Vagina (tissue), 2 donors: ENCODE results near the gene TDRKH.

Source experiments
- POLR2A ChIP-seq, 2 donors: fragments of 450-650 bp; IDR thresholded peaks; one replicate each; pipeline ENCODE4 v1.6.1; 2017; ENCODE audit warnings: antibody characterized with exemption in 2 of 2, mild to moderate bottlenecking in 2 of 2, moderate library complexity in 2 of 2
- POLR2AphosphoS5 ChIP-seq, 2 donors: sonication (generic); formaldehyde crosslinking; IDR thresholded peaks; one replicate each; pipeline ENCODE4 v1.9.0; 2017; ENCODE audit warnings: antibody characterized with exemption in 2 of 2, mild to moderate bottlenecking in 2 of 2, low read depth in 1 of 2; ENCODE audit not compliant: insufficient read depth in 1 of 2
- TF ChIP-seq, protein P1 (sequence below), 3 experiments: fragments of 450-650 bp in 2 of 3; fragments of 200-600 bp in 1 of 3; sonication (generic) in 1 of 3; IDR thresholded peaks; one replicate each; pipeline ENCODE4 v1.5.1; 2017 to 2019; ENCODE audit warnings: antibody characterized with exemption in 3 of 3, mild to moderate bottlenecking in 2 of 3, moderate library complexity in 2 of 3

DNA sequence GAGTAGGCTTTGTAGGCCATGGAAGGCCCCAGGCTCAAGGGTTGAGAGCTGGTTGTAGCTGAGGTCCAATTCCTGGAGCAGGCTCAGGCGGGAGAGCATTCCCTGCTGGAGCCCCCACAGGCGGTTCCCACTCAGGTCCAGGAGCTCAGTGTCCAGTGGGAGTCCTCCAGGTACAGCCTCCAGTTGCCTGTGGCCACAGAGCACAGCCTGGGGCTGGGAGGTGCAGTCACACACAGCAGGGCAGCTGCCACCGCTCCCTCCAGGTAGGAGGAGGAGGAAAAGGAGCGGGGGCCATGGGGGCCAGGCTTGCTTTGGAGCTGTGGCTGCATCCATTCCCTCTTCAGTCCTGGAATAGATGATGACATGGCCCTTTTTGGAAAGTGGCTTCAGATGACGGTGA is 12.1 kb upstream of the TDRKH start:
- TF ChIP-seq POLR2AphosphoS5 (IDR thresholded peaks at IDR 0.05; ENCODE audit: insufficient read depth in 1 of 2, low read depth in 1 of 2) (no peak), POLR2A (IDR thresholded peaks at IDR 0.05) (no peak)
- TF ChIP-seq, protein P1, sequence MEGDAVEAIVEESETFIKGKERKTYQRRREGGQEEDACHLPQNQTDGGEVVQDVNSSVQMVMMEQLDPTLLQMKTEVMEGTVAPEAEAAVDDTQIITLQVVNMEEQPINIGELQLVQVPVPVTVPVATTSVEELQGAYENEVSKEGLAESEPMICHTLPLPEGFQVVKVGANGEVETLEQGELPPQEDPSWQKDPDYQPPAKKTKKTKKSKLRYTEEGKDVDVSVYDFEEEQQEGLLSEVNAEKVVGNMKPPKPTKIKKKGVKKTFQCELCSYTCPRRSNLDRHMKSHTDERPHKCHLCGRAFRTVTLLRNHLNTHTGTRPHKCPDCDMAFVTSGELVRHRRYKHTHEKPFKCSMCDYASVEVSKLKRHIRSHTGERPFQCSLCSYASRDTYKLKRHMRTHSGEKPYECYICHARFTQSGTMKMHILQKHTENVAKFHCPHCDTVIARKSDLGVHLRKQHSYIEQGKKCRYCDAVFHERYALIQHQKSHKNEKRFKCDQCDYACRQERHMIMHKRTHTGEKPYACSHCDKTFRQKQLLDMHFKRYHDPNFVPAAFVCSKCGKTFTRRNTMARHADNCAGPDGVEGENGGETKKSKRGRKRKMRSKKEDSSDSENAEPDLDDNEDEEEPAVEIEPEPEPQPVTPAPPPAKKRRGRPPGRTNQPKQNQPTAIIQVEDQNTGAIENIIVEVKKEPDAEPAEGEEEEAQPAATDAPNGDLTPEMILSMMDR (IDR thresholded peaks at IDR 0.05): no peak
